T-helper 2 cell treated with Interferon-gamma antibody and Interleukin-4, amounts not matched to agents 5 μg/mL and 100 μg/mL, for 36 hours (primary cell): ENCODE results near the gene AFAP1.

ENCODE experiments used
- DNase-seq: peaks from one replicate; pipeline ENCODE4 v3.0.0; 2021; ENCODE audit warnings: low spot score
- H3K27ac Mint-ChIP-seq: one replicate; pipeline ENCODE4 v1.8.0; 2021; ENCODE audit warnings: mild to moderate bottlenecking, mixed read lengths
- H3K27me3 Mint-ChIP-seq: one replicate; pipeline ENCODE4 v1.8.0; 2021; ENCODE audit warnings: low read depth, mixed read lengths
- H3K36me3 Mint-ChIP-seq: one replicate; pipeline ENCODE4 v1.8.0; 2021; ENCODE audit warnings: low read depth, mixed read lengths
- H3K4me1 Mint-ChIP-seq: one replicate; pipeline ENCODE4 v1.8.0; 2021; ENCODE audit warnings: low read depth, mixed read lengths
- H3K4me3 Mint-ChIP-seq: one replicate; pipeline ENCODE4 v1.8.0; 2022; ENCODE audit warnings: mild to moderate bottlenecking, moderate library complexity, mixed read lengths
- H3K9me3 Mint-ChIP-seq: one replicate; pipeline ENCODE4 v1.8.0; 2021; ENCODE audit warnings: mixed read lengths

The AFAP1 gene

DNA sequence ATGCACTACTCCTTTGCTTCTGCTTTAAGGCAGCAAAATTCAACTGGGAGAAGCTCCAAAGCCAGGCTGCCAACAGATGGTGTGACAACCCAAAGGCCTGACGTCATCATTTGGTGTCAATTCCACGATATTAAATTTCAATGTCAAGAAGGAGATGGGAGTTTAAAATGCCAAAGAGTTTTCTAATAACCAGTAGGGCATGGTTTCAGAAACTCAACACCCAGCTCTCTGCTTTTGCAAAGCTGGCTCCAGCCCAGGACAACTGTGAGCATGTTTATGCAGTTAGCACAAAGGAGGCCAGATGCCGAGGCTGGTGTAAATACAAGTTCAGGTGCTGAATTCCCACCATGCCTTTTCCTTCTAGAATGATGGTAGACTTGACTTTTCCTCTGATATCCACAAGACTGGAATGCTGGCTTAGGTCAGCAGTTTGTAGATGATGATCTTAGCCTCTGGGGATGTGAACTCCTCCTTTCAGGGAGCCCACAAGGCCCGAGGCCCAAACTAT lies 67.3 kb downstream of the AFAP1 start:
- Mint-ChIP-seq H3K27me3 (no peaks in the 10 kb centered on the region), H3K4me1 (peaks cover 46% of the 10 kb centered on the region), H3K27ac (no peak overlapping the region), H3K36me3 (peaks cover 2% of the 10 kb centered on the region), H3K4me3 (no peak overlapping the region), H3K9me3 (no peaks in the 10 kb centered on the region)
- no peak for DNase-seq

DNA sequence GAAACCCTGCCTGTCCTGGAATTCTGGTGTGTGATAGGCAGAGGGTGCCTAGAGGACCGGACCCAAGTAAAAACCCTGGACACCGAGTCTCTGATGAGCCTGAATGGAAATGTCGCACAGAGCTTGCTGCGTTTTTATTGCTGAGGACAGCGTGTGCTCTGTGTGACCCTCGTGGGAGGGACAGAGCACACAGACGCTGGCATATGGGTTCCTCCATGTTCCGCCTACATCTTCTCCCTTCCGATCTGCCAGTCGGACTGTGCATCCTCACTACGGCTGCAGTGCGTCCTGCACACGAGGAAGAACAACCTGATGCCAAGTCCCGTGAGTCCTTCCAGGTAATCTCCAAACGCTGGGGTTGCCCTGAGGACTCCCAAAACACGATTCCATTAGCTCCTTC lies 68.3 kb downstream of the AFAP1 start:
- no peak overlapping the region for H3K4me3 Mint-ChIP-seq
- peaks cover 3% of the 10 kb centered on the region for H3K36me3 Mint-ChIP-seq
- no peaks in the 10 kb centered on the region for H3K9me3 Mint-ChIP-seq
- DNase-seq, result no peak
- H3K27ac Mint-ChIP-seq, result no peak overlapping the region
- H3K4me1 Mint-ChIP-seq, result peaks cover 42% of the 10 kb centered on the region
- H3K27me3 Mint-ChIP-seq, result no peaks in the 10 kb centered on the region

DNA sequence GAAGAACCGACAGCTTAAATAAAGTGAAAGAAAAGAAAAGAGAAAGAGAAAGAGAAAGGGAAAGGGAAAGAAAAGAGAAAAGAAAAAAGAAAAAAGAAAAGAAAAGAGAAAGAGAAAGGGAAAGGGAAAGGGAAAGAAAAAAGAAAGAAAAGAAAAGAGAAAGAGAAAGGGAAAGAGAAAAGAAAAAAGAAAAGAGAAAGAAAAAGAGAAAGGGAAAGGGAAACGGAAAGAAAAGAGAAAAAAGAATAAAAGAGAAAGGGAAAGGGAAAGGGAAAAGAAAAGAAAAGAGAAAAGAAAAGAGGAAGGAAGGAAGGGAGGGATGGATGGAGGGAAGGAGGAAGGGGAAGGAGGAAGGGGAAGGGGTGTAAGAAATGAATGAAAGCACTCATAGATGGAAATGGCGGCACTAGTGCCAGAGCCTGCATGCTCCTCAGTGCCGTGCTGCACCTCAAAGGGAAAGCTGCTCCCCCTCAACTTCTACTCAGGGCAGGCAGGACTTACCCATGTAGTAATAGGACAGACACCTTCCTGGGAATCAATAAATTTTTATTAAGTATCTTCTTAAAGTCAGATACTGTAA lies 70.7 kb downstream of the AFAP1 start:
- peaks cover 4% of the 10 kb centered on the region for H3K27me3 Mint-ChIP-seq
- peaks cover 34% of the 10 kb centered on the region for H3K4me1 Mint-ChIP-seq
- H3K4me3 Mint-ChIP-seq, result peak overlapping the region; percentile 37
- no peak for DNase-seq
- H3K27ac Mint-ChIP-seq, result peak overlapping the region; percentile 90
- peaks cover 7% of the 10 kb centered on the region for H3K36me3 Mint-ChIP-seq
- H3K9me3 Mint-ChIP-seq, result peaks cover 4% of the 10 kb centered on the region

DNA sequence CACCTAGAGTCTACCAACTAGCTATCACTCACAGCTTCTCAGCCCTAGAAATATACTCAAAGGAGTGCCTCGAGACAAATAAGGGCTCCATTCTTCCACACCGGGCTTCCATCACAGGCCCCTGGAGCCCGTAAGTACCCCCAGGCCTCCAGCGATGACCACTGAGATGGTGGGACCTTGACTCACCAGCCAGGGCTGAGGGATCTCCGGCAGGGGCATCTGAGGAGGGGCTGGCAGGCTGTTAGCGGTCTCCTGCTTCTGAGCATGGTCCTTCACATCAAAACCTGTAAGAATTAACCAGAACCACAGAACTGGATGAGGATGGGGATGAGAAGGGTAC lies 71.3 kb downstream of the AFAP1 start:
- Mint-ChIP-seq H3K27ac (peak overlapping the region; percentile 90), H3K36me3 (peaks cover 10% of the 10 kb centered on the region), H3K27me3 (peaks cover 4% of the 10 kb centered on the region), H3K4me3 (peak overlapping the region; percentile 37), H3K9me3 (peaks cover 8% of the 10 kb centered on the region), H3K4me1 (peaks cover 31% of the 10 kb centered on the region)
- no peak for DNase-seq

DNA sequence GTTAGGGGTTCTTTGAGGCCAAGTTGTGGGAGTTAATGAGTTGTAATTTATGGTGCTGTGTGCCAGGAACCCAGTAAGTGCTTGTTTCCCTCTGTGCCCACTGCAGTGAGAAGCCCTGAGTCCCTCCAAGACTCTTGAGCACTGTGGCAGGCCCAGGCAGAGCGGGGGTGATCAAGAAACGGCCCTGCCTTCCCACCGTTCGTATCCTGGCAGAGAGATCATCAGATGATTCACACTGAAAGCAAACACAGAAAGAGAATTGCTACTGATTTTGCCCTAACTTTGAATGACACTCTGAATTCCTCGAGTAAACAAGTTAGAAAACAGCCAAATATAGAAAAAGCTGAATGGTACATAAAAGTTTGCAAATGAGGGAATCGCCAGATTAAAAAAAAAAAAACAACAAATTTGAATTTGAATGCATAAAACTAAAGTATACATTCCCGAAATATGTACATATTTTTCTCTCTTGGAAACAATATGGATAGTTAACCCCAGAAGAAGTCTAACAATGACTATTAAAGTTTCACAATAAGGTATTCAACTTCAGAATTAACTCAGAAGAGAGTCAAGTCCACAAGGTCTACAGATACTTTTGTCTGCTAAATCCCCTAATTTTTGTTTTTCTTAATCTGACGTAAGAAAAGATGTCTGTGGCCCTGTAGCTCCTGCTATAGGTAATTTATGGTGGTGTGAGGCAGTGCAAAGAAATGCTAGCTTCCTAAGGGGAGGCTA lies 71.8 kb downstream of the AFAP1 start:
- peaks cover 8% of the 10 kb centered on the region for H3K9me3 Mint-ChIP-seq
- no peak for DNase-seq
- H3K36me3 Mint-ChIP-seq, result peaks cover 10% of the 10 kb centered on the region
- H3K27me3 Mint-ChIP-seq, result peaks cover 4% of the 10 kb centered on the region
- peaks cover 30% of the 10 kb centered on the region for H3K4me1 Mint-ChIP-seq
- peak overlapping the region; percentile 67 for H3K27ac Mint-ChIP-seq
- H3K4me3 Mint-ChIP-seq, result peak overlapping the region; percentile 33

DNA sequence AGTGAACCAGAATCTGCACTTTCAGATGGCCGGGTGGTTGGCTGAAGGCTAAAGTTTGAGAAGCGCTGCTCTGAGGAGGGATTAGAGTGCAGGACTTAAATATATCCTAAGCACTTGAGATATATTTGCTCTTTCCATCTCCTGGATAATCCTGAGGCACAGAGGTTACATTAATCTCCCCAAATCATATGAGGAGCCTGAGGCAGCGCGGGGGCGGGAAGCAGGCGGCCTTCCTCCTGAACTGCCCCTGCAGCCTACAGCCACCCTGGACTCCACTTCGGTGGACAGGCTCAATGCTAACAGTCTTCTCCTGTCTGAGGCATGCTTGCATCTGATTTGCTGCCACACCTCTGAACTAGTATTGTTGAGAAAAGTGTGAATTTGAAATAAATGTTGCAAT lies 72.5 kb downstream of the AFAP1 start:
- peaks cover 8% of the 10 kb centered on the region for H3K9me3 Mint-ChIP-seq
- no peak overlapping the region for H3K4me3 Mint-ChIP-seq
- peaks cover 10% of the 10 kb centered on the region for H3K36me3 Mint-ChIP-seq
- peaks cover 4% of the 10 kb centered on the region for H3K27me3 Mint-ChIP-seq
- DNase-seq, result no peak
- peaks cover 30% of the 10 kb centered on the region for H3K4me1 Mint-ChIP-seq
- H3K27ac Mint-ChIP-seq, result peak overlapping the region; percentile 67

DNA sequence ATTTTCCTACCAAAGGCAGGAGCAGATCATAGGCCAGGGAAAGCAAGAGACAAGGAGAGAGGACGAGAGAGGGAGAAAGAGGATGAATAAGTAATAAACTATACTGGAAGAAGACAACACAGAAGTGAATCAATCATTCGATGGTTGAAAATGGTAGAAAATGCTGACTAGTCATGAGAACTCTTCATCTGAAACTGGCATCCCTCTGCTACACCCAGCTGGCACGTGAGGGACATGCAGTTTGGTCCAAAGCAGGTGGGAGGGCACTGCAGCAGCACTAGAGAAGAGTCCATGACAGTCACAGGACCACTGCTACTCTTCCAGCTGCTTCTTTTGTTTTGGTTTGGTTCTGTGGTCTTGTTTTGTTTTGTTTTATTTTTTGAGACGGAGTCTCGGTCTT lies 74.1 kb downstream of the AFAP1 start:
- H3K27ac Mint-ChIP-seq, result no peak overlapping the region
- H3K27me3 Mint-ChIP-seq, result peaks cover 4% of the 10 kb centered on the region
- no peak for DNase-seq
- H3K9me3 Mint-ChIP-seq, result peaks cover 8% of the 10 kb centered on the region
- H3K4me1 Mint-ChIP-seq, result peaks cover 30% of the 10 kb centered on the region
- no peak overlapping the region for H3K4me3 Mint-ChIP-seq
- H3K36me3 Mint-ChIP-seq, result peaks cover 10% of the 10 kb centered on the region

DNA sequence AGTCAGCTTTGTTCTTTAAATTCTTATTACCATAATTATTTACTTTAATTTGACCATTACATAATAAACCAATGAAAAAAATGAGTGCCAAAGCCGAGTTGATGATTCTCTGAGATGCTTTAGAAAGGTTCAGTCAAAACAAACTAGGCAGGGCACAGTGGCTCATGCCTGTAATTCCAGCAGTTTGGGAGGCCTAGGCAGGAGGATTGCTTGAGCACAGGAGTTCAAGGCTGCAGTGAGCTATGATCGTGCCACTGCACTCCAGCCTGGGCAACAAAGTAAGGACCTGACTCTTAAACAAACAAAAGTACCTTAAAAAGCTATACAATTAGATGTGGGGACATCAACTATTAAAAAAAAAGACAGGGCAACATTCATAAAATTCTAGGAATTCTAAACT lies 75.0 kb downstream of the AFAP1 start:
- peaks cover 30% of the 10 kb centered on the region for H3K4me1 Mint-ChIP-seq
- peaks cover 10% of the 10 kb centered on the region for H3K36me3 Mint-ChIP-seq
- H3K9me3 Mint-ChIP-seq, result peaks cover 8% of the 10 kb centered on the region
- DNase-seq, result no peak
- no peak overlapping the region for H3K4me3 Mint-ChIP-seq
- H3K27ac Mint-ChIP-seq, result no peak overlapping the region
- peaks cover 4% of the 10 kb centered on the region for H3K27me3 Mint-ChIP-seq

DNA sequence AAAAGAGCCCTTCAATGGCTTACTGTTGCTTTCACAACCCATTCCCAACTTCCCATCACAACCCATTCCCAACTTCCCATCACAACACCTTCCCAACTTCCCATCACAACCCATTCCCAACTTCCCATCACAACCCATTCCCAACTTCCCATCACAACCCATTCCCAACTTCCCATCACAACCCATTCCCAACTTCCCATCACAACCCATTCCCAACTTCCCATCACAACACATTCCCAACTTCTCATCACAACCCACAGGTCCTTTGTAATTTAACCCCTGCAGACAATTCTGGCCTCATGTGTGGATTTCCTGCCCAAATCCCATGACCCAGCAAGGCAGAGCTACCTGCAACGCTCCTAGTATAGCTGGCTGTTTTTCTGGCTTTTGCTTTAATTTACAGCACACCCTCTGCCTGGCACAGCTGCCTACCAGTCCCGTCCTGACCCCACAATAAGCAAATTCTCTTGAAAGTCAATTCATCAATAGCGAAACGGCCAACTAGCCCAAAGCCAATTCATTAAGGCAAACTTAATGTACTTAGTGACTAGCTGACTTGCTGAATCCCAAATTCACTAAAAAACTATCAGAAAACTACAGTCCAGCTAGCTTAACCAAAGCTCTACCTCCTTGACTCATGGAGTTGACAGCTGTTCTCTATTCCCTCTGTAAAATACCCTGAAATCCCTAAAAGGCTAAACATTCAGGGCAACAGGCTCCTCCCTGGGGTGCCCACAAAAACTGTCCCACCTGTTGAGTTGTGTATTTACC lies 75.6 kb downstream of the AFAP1 start:
- Mint-ChIP-seq H3K9me3 (peaks cover 8% of the 10 kb centered on the region), H3K36me3 (peaks cover 10% of the 10 kb centered on the region), H3K4me3 (peak overlapping the region; percentile 42), H3K27me3 (peaks cover 4% of the 10 kb centered on the region), H3K27ac (peak overlapping the region; percentile 47), H3K4me1 (peaks cover 25% of the 10 kb centered on the region)
- peak; percentile 27 for DNase-seq

DNA sequence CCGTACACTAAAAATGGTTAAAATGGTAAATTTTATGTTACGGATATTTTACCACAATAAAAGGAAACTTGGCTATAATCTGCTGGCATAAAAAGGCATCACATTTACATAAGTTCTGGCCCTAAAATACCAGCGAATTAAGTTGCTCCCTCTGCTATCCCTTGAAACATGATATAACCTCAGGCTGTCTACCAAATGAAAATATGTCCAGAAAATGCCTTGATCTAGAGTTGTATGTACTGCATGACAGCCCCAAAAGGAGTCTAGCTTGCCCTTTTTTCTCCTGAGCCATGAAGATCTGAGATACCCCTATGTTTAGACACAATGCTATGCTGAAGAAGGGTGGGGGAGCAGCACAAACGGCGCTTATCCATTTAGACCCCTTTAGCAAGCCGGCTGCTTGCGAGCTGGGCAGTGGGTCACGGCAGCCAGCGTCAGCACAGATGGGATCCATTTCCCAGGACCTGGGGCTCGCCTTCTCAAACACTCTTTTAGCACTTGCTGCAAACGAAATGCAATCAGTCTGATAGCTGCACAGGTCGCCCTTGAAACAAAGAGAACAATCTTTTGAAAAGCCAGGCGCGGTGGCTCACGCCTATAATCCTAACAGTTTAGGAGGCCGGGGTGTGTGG lies 77.0 kb downstream of the AFAP1 start:
- Mint-ChIP-seq H3K4me1 (peaks cover 18% of the 10 kb centered on the region), H3K27me3 (peaks cover 4% of the 10 kb centered on the region), H3K36me3 (peaks cover 8% of the 10 kb centered on the region), H3K4me3 (no peak overlapping the region), H3K27ac (peak overlapping the region; percentile 33), H3K9me3 (peaks cover 8% of the 10 kb centered on the region)
- DNase-seq, result no peak

DNA sequence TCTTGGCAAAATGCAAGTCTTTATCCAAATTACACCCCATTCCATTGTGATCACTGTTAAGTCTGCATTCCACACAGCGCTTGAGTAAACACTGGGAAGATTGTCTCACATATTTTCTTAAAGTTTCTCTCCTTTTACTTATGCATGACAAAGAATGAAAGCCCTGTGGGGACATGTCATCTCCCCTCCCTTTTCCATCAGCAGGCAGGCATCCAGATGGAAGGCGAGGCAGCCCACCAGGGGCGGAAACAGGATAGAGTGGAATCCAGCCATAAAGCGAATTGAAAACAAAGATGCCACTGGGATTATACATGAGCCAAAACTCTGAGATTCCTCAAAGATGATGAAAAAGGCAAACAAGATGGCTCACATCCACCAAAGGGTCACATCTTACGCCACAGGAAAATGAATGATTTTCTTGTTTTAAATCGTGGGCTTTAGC lies 78.2 kb downstream of the AFAP1 start:
- H3K4me3 Mint-ChIP-seq, result no peak overlapping the region
- peaks cover 4% of the 10 kb centered on the region for H3K27me3 Mint-ChIP-seq
- H3K27ac Mint-ChIP-seq, result no peak overlapping the region
- H3K36me3 Mint-ChIP-seq, result peaks cover 8% of the 10 kb centered on the region
- H3K9me3 Mint-ChIP-seq, result peaks cover 8% of the 10 kb centered on the region
- peaks cover 21% of the 10 kb centered on the region for H3K4me1 Mint-ChIP-seq
- DNase-seq, result no peak

DNA sequence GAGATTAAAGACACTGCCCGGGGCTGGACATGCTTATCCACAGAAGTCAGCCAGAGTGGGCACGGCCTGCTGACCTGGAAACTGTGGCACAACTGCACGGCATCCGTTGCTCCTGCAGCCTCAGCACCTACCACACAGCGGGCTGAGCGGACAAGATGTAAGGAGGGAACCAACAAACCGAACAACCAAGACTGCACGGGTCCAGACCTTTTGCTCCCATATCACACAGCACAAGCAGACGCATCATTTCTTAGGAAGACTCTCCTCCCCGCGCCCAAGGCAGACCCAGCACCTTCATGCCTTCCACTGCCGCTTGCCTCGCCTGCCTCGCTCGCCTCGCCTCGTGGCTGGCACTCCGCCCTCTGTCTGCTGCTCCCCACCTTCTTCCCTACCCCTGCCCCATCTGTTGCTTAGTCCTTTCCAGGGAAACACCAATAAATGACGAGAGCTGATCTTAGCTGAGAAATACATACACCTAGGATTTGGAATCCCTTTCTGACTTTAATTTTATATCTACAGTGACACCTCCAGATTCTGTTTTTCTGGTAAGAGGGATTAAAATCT lies 79.0 kb downstream of the AFAP1 start:
- Mint-ChIP-seq H3K4me1 (peaks cover 25% of the 10 kb centered on the region), H3K27ac (no peak overlapping the region), H3K4me3 (no peak overlapping the region), H3K9me3 (peaks cover 8% of the 10 kb centered on the region), H3K36me3 (peaks cover 6% of the 10 kb centered on the region), H3K27me3 (peaks cover 4% of the 10 kb centered on the region)
- DNase-seq, result no peak

DNA sequence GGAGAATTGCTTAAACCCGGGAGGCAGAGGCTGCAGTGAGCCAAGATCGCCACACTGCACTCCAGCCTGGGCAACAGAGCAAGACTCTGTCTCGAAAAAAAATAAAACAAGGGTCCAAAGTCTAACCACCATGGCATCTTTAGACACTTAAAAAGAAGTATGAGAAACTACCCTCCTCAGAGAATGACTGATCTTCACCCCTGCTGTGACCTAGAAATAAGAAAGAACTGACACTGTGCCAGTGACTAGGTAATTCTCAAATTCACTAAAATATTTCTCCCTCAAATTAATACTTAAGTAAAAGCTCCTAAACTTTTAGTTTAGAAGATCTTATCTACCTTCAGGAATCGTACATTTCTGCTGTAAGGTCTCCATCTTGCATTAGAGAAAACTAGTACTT lies 80.3 kb downstream of the AFAP1 start:
- peaks cover 8% of the 10 kb centered on the region for H3K9me3 Mint-ChIP-seq
- no peak overlapping the region for H3K4me3 Mint-ChIP-seq
- peaks cover 4% of the 10 kb centered on the region for H3K27me3 Mint-ChIP-seq
- peaks cover 6% of the 10 kb centered on the region for H3K36me3 Mint-ChIP-seq
- peaks cover 37% of the 10 kb centered on the region for H3K4me1 Mint-ChIP-seq
- DNase-seq, result no peak
- H3K27ac Mint-ChIP-seq, result no peak overlapping the region
